ENCODE results near the gene DTX2. TPM values are rescaled to one million over a fixed set of nuclear protein-coding genes. Genes with fewer than 3 reads are reported as not detected.
A peak's percentile ranks its signal among the peaks of the same experiment; 100 is the strongest.
"Not testable (repeated sequence)": the region's sequence is repeated elsewhere in the genome, so short reads cannot be mapped to it uniquely, and the experiment has no call there.

The DTX2 gene
- total RNA-seq, result 10 to 100 TPM; 28.0 to 35.3 TPM

DNA sequence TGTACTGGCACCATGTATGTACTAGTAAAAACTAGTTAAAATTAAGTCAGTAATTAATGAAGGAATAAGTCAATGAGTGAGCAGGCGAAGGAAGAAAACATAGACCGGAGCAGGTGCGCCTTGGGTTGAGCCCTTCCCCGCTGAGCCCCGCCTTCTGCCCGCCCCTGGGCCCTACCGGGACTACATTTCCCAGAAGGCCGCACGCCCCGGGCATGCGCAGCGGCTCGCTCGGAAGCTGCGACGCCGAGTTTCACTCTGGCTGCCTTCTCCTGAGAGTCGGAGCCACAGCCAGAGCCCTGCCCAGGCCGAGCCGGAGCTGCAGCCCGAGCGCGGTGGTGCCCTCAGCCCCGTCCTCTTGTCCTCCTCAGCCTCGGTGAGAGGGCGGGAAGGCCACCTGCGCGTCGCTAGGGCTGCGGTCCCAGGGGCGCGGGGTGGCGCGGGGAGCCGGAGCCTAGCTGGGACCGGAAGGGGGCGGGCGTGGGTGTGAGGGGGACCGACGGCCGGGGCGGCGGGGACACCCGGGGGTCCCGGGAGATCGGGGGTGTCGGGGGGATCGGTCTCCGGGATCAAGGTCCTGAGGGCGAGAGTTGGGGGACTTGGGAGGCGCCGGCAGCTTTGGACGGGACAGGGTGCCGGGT lies at the start of gene DTX2:
DTX2 (plus strand) TSS at position 246 of the 638 bp plus-strand sequence. CDS start 18,801 bp downstream, outside the sequence.
- CTCF ChIA-PET; H3K27ac Mint-ChIP-seq; H3K4me1 Mint-ChIP-seq; POLR2A ChIA-PET; H3K36me3 Mint-ChIP-seq (ENCODE audit: low read depth); H3K27me3 Mint-ChIP-seq; H3K9me3 Mint-ChIP-seq: not testable (repeated sequence)
- H3K4me3 Mint-ChIP-seq, result peak within 1 kb of the TSS; percentile 67
- DNase-seq, result peak; percentile 62

DNA sequence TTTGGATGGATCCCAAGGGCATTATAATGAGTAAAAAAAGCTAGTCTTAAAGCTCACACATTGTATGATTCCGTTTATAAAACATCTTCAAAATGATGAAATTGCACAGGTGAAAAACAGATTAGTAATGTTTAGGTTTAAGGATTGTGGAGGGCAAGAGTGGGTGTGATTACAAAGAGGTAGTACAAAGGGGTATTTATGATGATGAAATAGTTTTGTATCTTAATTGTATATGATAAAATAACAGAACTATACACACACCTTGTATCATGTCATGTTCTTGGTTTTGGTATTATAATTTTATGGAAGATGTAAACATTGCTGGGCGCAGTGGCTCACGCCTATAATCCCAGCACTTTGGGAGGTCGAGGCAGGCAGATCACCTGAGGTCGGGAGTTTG lies 49.3 kb upstream of the DTX2 start:
- POLR2A ChIA-PET, result no interaction called here
- no peaks in the 10 kb centered on the region for H3K4me1 Mint-ChIP-seq
- no peak for DNase-seq
- CTCF ChIA-PET, result interaction anchor here (0.6 kb wide), 1 partner anchor 14 kb away, joined by 3 read pairs; no protein-coding TSS in a partner anchor
- H3K36me3 Mint-ChIP-seq (ENCODE audit: low read depth), result no peaks in the 10 kb centered on the region
- H3K4me3 Mint-ChIP-seq, result no peak overlapping the region
- H3K27me3 Mint-ChIP-seq, result peaks cover 3% of the 10 kb centered on the region
- no peak overlapping the region for H3K27ac Mint-ChIP-seq
- H3K9me3 Mint-ChIP-seq, result no peaks in the 10 kb centered on the region

DNA sequence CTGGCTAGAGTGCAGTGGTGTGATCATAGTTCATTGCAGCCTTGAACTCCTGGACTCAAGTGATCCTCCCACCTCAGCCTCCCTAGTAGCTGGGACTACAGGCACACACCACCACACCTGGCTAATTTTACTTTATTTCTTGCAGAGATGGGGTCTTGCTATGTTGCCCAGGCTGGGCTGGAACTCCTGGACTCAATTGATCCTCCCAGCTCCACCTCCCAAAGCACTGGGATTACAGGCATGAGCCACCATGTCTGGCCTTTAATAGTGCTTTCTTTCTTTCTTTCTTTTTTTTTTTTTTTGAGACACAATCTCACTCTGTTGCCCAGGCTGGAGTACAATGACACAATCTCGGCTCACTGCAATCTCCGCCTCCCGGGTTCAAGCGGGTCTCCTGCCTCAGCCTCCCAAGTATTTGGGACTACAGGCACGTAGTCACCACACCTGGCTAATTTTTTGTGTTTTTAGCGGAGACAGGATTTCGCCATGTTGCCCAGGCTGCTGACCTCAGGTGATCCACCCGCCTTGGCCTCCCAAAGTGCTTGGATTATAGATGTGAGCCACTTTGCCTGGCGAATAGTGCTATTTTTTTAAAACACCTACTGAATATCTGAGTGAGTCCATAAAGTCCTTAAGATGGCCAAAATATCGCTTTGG lies 43.7 kb upstream of the DTX2 start:
- H3K27ac Mint-ChIP-seq; CTCF ChIA-PET; POLR2A ChIA-PET; H3K9me3 Mint-ChIP-seq; H3K4me1 Mint-ChIP-seq; H3K27me3 Mint-ChIP-seq; H3K36me3 Mint-ChIP-seq (ENCODE audit: low read depth); H3K4me3 Mint-ChIP-seq; DNase-seq: not testable (repeated sequence)

DNA sequence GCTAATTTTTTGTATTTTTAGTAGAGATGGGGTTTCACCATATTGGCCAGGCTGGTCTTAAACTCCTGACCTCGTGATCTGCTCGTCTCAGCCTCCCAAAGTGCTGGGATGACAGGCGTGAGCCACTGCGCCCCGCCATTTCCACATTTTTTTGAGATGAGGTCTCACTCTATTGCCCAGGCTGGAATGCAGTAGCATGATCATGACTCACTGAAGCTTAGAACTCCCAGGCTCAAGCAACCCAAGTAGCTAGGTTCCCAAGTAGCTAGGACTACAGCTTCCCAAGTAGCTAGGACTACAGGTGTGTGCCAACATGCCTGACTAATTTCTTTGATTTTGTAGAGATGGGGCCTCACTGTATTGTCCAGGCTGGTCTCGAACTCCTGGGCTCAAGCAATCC lies 40.4 kb upstream of the DTX2 start:
- DNase-seq; CTCF ChIA-PET; H3K4me3 Mint-ChIP-seq; H3K27me3 Mint-ChIP-seq; H3K4me1 Mint-ChIP-seq; POLR2A ChIA-PET; H3K9me3 Mint-ChIP-seq; H3K36me3 Mint-ChIP-seq (ENCODE audit: low read depth); H3K27ac Mint-ChIP-seq: not testable (repeated sequence)

DNA sequence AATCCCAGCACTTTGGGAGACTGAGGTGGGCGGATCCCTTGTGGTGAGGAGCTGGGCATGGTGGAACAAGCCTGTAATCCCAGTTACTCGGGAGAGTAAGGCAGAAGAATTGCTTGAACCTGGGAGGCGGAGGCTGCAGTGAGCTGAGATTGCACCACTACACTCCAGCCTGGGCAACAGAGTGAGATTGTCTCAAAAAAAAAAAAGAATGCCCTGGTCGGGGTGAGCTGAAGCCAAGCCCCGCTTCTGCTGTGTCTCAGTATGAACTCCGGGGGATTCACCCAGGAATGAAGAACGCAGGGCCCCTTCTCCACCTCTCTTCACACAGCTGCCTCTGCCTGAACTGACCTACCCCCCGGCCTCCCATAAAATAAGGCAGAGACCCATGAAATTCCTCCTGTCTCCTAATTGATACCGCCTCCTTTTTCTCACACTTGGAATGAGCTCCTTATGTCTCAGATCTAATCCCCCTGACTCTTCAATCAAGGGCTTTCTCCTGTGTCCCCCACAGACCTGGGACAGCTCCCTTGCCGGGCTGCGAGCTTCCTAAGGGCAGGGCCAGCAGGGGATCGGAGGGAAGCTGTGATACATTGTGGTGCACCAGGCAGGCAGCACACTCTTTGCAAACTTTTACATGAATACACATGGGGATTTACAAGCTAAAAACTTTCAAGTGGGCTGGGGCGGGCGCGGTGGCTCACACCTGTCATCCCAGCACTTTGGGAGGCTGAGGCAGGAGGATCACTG lies 37.7 kb upstream of the DTX2 start:
- Mint-ChIP-seq H3K36me3 (ENCODE audit: low read depth) (no peaks in the 10 kb centered on the region), H3K4me1 (peaks cover 10% of the 10 kb centered on the region), H3K9me3 (no peaks in the 10 kb centered on the region), H3K27me3 (peaks cover 5% of the 10 kb centered on the region), H3K27ac (no peak overlapping the region), H3K4me3 (no peak overlapping the region)
- ChIA-PET POLR2A (interaction anchor here (1.6 kb wide), 1 partner anchor 30 kb away, joined by 3 read pairs; no protein-coding TSS in a partner anchor), CTCF (no interaction called here)
- DNase-seq, result no peak

DNA sequence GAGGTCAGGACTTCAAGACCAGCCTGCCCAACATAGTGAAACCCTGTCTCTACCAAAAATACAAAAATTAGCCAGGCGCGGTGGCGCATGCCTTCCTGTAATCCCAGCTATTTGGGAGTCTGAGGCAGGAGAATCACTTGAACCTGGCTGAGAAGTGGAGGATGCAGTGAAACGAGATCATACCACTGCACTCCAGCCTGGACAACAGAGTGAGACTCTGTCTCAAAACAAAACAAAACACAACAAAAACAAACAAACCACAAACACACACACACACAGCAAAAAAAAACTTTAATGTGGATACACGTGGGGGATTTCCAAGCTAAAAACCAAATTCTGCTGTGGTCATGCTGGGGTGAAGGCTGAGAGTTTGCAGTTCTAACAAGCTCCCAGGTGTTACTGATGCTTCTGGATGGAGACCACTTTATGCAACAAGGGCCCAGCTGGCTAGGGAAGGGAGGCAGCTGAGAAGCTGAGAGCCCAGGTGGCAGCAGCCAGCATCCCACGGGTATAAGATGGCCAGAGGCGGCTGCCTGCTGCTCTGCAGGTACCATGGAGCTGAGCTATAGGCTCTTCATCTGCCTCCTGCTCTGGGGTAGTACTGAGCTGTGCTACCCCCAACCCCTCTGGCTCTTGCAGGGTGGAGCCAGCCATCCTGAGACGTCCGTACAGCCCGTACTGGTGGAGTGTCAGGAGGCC lies 36.9 kb upstream of the DTX2 start, which contains the start of gene ZP3:
ZP3 (plus strand) TSS at position 538 of the 699 bp plus-strand sequence; CDS start at position 553, 15 bp downstream.
- no peak for DNase-seq
- CTCF ChIA-PET, result no interaction called here
- Mint-ChIP-seq H3K36me3 (ENCODE audit: low read depth) (no peaks in the 10 kb centered on the region), H3K27me3 (peaks cover 5% of the 10 kb centered on the region), H3K9me3 (no peaks in the 10 kb centered on the region), H3K4me3 (no peak within 1 kb of the TSS), H3K27ac (no peak within 1 kb of the TSS), H3K4me1 (peaks cover 10% of the 10 kb centered on the region)
- POLR2A ChIA-PET, result interaction anchor here (0.6 to 1.6 kb wide), 3 partner anchors 17 to 82 kb away, joined by 3 read pairs; no protein-coding TSS in a partner anchor

DNA sequence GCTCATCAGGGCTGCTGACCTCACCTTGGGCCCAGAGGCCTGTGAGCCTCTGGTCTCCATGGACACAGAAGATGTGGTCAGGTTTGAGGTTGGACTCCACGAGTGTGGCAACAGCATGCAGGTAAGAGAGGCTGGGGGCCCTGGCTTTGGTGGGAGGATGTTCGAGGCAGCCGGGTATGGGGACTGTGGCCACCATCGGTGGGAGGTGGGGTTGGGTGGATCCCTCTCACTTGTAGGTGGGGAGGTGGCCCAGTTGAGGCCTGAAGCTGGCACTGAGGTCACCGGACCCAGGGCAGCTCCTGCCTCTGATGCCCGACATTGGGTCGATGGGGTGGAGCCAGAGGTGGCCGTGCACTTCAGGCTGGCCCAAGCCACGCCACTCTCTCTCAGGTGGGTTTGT lies 36.4 kb upstream of the DTX2 start:
- no peak for DNase-seq
- Mint-ChIP-seq H3K9me3 (no peaks in the 10 kb centered on the region), H3K4me1 (peaks cover 10% of the 10 kb centered on the region), H3K36me3 (ENCODE audit: low read depth) (no peaks in the 10 kb centered on the region), H3K27ac (no peak overlapping the region), H3K27me3 (peaks cover 3% of the 10 kb centered on the region), H3K4me3 (no peak overlapping the region)
- ChIA-PET POLR2A (interaction anchor here (0.6 to 1.6 kb wide), 3 partner anchors 18 to 83 kb away, joined by 3 read pairs; no protein-coding TSS in a partner anchor), CTCF (no interaction called here)

DNA sequence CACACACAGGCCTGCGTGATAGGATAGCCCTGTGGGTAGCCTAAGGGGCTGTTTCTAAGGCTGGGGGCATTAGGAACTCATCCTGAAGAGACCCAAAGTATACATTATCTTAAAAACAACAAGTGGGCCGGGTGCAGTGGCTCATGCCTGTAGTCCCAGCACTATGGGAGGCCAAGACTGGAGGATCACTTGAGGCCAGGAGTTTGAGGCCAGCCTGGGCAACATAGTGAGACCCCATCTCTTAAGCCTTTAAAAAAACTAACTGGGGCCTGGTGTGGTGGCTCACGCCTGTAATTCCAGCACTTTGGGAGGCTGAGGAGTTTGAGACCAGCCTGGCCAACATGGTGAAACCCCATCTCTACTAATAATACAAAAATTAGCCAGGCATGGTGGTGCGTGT lies 36.0 kb upstream of the DTX2 start:
- H3K9me3 Mint-ChIP-seq; H3K27me3 Mint-ChIP-seq; POLR2A ChIA-PET; H3K36me3 Mint-ChIP-seq (ENCODE audit: low read depth); H3K4me3 Mint-ChIP-seq; H3K27ac Mint-ChIP-seq; H3K4me1 Mint-ChIP-seq; DNase-seq; CTCF ChIA-PET: not testable (repeated sequence)

DNA sequence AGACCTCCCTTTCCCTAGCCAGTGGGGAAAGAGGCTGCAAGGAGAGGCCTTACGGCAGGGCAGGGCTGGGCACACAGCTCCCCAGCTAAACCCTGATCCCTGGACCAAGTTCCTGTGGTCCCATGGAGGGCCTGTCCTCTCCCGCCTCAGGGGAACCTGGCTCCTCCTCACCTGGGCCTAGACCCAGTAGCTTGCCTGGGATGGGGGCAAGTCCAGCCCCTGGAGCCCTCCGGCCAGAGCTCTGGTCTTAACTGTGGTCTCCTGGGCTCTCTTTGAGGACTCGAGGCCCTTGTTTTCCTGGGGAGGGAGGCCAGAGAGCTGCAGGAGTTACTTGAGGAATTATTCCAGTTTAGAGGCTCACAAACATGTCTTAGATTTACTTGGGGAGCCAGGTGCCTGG lies 35.3 kb upstream of the DTX2 start:
- ChIA-PET POLR2A (no interaction called here), CTCF (no interaction called here)
- Mint-ChIP-seq H3K36me3 (ENCODE audit: low read depth) (no peaks in the 10 kb centered on the region), H3K4me3 (no peak overlapping the region), H3K9me3 (no peaks in the 10 kb centered on the region), H3K27ac (no peak overlapping the region), H3K4me1 (peaks cover 10% of the 10 kb centered on the region), H3K27me3 (no peaks in the 10 kb centered on the region)
- no peak for DNase-seq

DNA sequence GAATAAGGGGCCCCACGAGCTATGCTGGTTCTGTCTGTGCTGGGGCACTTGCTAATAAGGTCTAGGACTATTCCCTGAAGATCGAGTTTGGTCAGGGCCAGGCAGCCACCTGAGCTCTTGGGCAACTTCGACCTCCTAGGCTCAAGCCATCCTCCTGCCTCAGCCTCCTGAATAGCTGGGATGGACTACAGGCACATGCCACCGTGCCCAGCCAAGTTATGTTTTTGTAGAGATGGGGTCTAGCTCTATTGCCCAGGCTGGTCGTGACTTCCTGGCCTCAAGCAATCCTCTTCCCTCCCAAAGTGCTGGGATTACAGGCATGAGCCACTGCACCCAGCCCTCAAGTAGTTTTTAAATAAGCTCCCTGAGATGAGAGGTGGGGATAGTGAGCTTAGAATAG lies 33.9 kb upstream of the DTX2 start:
- Mint-ChIP-seq H3K4me3 (no peak overlapping the region), H3K9me3 (no peaks in the 10 kb centered on the region), H3K27ac (no peak overlapping the region), H3K27me3 (no peaks in the 10 kb centered on the region), H3K4me1 (peaks cover 10% of the 10 kb centered on the region), H3K36me3 (ENCODE audit: low read depth) (no peaks in the 10 kb centered on the region)
- POLR2A ChIA-PET, result no interaction called here
- CTCF ChIA-PET, result no interaction called here
- DNase-seq, result no peak

DNA sequence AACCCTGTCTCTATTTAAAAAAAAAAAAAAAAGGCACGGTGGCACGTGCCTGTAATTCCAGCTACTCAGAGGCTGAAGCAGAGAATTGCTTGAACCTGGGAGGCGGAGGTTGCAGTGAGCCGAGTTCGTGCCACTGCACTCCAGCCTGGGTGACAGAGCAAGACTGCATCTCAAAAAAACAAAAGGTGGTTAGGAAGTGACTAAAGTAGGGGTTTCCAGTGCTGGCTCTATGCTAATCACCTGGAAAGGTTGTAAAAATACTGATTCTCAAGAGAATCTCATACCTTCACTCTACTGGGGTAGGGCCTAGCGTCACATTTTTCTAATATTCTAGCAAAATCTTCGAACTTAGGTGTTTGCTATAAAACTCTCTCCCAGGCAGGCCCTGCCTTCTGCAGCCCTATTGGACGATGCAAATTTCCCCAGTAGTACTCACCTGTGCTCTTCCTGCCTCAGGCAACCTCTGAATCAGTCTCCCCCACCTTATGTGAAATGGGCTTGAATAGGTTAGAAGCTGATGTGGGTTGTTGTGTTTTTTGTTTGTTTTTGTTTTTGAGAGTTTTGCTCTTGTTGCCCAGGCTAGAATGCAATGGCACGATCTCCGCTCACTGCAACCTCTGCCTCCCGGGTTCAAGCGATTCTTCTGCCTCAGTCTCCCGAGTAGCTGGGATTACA lies 33.2 kb upstream of the DTX2 start:
- H3K4me1 Mint-ChIP-seq, result peaks cover 10% of the 10 kb centered on the region
- no peaks in the 10 kb centered on the region for H3K9me3 Mint-ChIP-seq
- CTCF ChIA-PET, result no interaction called here
- H3K27ac Mint-ChIP-seq, result no peak overlapping the region
- POLR2A ChIA-PET, result no interaction called here
- H3K4me3 Mint-ChIP-seq, result no peak overlapping the region
- H3K27me3 Mint-ChIP-seq, result no peaks in the 10 kb centered on the region
- no peaks in the 10 kb centered on the region for H3K36me3 Mint-ChIP-seq (ENCODE audit: low read depth)
- no peak for DNase-seq

DNA sequence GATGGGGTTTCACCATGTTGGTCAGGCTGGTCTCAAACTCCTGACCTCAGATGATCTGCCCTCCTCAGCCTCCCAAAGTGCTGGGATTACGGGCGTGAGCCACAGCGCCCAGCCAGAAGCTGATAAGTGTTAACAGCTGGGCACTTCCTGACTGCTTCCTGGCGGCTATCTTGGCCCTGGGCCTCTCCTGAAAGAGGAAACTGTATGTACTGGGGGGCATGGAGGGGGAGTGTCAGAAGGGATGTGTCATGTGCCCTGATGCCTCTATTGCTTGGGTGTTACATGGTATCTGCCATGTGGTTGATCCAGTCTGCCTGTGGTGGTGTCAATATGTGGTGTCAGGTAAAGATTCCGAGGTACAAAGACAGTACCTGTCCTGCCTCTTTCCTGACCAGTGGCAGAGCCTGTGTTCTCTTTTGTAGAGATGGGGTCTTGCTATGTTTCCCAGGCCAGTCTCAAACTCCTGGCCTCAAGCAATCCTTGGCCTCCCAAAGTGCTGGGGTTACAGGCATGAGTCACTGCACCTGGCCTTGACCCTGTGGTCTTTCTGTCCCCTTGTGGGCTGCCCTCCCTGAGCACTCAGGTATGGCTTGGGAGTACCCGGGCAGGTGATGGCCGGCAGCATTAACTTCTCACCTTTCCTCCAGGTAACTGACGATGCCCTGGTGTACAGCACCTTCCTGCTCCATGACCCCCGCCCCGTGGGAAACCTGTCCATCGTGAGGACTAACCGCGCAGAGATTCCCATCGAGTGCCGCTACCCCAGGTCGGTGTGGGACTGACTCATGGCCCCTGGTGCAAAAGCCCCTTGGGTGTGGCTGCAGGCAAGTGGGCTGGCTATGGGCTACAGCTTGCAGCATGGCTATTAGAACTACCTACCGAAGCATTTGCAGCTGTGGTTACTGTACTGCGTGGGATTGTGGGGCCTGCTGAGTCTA lies 32.4 kb upstream of the DTX2 start:
- DNase-seq, result no peak
- Mint-ChIP-seq H3K27ac (no peak overlapping the region), H3K9me3 (no peaks in the 10 kb centered on the region), H3K4me3 (no peak overlapping the region), H3K36me3 (ENCODE audit: low read depth) (no peaks in the 10 kb centered on the region), H3K27me3 (no peaks in the 10 kb centered on the region), H3K4me1 (peaks cover 8% of the 10 kb centered on the region)
- ChIA-PET CTCF (no interaction called here), POLR2A (no interaction called here)

All from activated CD4-positive, alpha-beta memory T cell treated with anti-CD3 and anti-CD28 coated beads, Interleukin-2, amount 10 ng/mL, durations not matched to agents 7 days and 5 days (primary cell).